GM20000 (cell line): ENCODE measurements around the gene DBI.
A peak's percentile ranks its signal among the peaks of the same experiment; 100 is the strongest.
"Not testable (repeated sequence)": the region's sequence is repeated elsewhere in the genome, so short reads cannot be mapped to it uniquely, and the experiment has no call there.

Source experiments
- DNase-seq: peaks from one replicate; pipeline ENCODE4 v3.0.0; 2012; ENCODE audit warnings: low spot score
- TF ChIP-seq, protein P1 (sequence below): IDR thresholded peaks from 2 replicates; pipeline ENCODE4 v1.5.1; 2012; ENCODE audit warnings: mild to moderate bottlenecking, control low read depth; ENCODE audit errors: extremely low read depth, missing control alignments

The DBI gene

DNA sequence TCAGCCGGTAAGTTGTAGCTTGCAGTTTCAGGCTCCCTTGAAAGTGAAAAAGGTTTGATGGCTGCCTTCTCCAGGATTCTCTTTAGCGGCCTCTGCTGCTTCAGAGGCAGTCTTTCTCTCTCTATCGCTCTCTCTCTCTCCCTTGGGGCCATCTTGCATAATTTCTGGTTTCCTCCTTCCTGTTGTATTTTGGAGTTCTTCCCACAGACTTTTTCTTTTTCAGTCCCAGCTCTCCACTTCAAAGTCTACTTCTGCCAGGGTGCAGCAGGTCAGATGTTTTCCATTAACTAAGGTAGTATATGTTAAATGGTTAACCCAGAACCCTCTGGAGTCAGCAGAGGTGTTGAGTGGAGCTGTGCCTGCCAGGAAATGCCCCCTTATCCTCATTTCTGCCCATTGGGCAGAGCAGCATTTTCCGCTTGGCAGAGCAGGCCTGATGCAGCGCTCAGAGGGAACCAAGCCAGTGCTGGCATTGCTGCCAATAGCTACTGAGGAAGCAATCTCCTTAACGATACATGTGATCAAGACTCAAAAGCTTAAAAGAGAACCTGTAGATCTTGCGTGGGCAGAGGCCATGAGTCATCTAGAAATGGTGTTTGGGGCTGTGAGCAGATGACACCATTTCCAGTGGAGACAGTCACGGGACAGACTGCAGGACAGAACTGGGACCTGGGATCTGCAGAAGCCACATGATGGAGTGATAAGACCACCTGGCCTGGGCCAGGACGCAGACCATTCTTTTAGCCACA, 20.8 kb downstream of the DBI start:
- TF ChIP-seq, protein P1, sequence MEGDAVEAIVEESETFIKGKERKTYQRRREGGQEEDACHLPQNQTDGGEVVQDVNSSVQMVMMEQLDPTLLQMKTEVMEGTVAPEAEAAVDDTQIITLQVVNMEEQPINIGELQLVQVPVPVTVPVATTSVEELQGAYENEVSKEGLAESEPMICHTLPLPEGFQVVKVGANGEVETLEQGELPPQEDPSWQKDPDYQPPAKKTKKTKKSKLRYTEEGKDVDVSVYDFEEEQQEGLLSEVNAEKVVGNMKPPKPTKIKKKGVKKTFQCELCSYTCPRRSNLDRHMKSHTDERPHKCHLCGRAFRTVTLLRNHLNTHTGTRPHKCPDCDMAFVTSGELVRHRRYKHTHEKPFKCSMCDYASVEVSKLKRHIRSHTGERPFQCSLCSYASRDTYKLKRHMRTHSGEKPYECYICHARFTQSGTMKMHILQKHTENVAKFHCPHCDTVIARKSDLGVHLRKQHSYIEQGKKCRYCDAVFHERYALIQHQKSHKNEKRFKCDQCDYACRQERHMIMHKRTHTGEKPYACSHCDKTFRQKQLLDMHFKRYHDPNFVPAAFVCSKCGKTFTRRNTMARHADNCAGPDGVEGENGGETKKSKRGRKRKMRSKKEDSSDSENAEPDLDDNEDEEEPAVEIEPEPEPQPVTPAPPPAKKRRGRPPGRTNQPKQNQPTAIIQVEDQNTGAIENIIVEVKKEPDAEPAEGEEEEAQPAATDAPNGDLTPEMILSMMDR: no peak
- peak; percentile 79 for DNase-seq

DNA sequence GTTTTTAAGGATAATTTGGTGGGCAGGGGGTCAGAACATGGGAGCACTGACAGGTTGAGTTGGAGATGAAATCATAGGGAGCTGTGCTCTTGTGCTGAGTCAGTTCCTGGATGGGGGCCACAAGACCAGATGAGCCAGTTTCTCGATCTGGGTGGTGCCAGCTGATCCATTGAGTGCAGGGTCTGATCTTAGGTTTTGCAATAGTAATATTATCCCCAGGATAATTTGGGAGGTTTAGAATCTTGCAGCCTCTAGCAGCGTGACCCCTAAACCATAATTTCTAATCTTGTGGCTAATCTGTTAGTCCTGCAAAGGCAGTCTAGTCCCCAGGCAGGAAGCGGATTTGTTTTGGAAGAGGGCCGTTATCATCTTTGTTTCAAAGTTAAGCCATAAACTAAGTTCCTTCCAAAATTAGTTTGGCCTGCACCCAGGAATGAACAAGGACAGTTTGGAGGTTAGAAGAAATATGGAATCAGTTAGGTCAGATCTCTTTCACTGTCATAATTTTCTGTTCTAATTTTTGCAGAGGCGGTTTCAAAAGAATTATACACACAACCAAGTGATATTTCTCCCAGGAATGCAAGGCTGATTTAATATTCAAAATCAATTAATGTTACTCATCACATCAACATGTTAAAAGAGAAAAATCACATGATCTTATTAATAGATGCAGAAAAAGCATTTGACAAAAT, 23.0 kb downstream of the DBI start:
- no peak for DNase-seq
- TF ChIP-seq, protein P1: no peak

DNA sequence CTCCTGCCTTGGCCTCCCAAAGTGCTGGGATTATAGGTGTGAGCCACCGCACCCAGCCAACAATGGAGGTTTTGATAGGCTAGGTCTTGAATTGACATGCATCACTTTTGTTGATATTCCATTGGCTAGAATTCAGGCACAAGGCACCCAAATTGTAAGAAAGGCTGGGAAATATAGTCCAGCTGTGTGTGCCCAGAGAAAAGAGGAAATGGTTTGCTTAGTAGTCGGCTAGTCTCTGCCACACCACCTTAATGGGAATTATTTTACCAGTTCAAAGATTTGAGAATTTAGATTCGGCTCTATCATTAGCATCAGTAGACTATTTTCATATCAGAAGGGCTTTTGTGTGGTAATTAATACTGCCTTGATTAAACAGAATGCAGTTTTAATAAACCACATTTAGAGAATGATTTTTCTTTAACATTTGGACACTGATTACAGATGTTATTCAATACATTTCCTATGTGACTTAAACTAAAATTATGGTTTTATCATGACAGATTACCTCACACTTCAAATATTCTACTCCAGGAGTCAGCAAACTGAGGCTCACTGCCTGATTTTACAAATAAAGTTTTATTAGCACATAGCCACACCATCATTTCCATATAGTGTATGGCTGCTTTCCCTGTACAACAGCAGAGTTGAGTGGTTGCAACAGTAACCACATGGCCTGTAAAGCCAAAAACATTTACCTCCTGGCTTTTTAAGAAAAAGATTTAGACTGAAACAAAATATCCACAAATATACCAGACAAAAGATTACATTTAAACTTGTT, 27.4 kb downstream of the DBI start:
- TF ChIP-seq, protein P1: no peak
- DNase-seq: no peak

DNA sequence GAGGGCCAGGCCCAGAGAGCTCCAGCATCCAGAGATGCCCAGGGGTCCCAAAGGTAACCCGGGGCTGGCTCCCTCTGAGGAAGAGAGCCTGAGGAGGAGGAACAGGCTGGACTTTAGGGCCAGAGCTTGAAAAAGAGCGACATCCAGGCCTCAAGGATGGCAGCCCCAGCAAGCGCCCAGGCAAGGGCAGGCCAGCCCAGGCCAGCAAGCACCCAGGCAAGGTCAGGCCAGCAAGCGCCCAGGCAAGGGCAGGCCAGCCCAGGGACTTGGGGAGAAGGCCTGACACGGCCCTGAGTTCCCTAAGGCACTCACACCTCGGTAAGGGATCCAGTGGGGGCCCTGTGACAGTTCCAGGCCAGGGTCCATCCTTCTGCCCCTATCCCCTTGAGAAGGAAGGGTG, 30.4 kb downstream of the DBI start:
- TF ChIP-seq, protein P1: no peak
- no peak for DNase-seq

DNA sequence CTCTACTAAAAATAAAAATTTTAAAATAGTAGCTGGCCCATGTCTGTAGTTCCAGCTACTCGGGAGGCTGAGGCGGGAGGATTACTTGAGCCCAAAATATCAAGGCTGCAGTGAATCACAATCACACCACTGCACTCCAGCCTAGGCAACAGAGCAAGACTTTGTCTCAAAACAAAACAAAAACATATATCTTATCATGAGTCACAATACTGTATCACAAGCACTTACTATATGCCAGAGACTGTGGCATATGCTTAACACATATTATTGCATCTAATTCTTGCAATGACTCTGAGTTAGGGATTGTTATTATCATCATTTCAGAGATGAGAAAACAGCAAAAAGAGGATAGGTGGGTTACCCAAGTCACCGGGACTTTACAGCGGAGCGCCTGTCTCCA, 35.3 kb downstream of the DBI start:
- DNase-seq: no peak
- TF ChIP-seq, protein P1: no peak

DNA sequence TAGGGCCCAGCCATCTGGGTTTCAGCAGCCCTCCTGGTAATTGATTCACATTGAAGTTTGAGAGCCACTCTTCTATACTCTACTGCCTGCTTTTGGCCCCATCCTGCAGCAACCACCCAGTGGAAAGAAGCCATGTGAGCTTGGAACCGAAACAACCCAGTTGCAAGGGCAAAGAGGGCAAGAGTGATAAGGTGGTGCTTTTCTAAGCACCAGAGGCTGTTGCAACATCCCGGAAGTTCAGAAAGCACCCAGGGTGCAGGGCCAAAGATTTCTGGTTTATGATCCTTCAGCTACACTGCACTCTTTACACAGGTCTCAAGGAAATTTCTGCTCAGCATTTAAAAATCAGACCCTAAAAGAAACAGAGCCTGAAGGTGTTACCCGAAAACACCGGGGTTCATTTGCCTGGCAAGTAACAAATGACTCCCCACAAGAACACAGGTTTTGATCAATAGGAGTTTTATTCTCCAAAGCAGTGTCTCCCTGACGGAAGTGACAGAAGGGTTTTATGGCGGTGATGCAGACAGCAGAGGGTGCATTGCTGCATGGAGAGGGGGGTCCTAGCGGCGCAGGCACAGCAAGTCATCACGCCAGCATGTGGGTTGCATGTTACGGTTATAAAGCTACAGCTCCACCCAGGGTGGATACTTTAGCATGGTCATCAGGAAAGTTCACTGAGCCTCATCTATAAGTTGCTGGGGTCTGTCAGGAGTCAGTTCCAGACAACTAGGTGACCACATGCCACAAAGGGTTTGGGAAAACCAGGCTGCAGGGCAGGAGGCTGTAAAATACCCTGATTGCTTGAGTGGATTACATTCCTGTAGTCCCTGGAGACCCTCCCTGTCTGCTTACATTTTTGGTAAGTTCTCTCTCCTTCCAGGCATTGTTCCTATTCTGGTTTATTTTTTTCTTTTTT, 36.1 kb downstream of the DBI start:
- TF ChIP-seq, protein P1: no peak
- no peak for DNase-seq

DNA sequence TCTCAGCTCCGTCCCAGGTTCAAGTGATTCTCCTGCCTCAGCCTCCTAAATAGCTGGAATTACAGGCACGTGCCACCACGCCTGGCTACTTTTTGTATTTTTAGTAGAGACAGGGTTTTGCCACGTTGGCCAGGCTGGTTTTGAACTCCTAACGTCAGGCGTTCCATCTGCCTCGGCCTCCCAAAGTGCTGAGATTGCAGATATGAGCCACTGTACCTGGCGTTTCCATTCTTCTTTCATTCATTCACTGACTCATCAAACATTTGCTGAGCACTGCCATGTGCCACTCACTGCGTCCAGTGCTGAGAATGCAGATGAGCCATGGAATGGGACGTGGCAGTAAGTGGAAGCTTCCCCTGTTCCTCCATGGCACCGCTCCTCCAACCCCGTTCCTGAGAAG, 36.8 kb downstream of the DBI start:
- DNase-seq: not testable (repeated sequence)
